NCI-H1436 (cell line): ENCODE results near the gene TMCC2.
A peak's percentile ranks its signal among the peaks of the same experiment; 100 is the strongest.
"Not testable (repeated sequence)": the region's sequence is repeated elsewhere in the genome, so short reads cannot be mapped to it uniquely, and the experiment has no call there.

Source experiments
- DNase-seq: peaks from one replicate; lab custom pipeline; 2025; lab: John Stamatoyannopoulos, UW

Gene TMCC2

GRCh38 chr1:205227584-205228013 lies at the start of gene TMCC2:
TMCC2 (plus strand) TSS chr1:205227946; CDS start chr1:205228565, 619 bp downstream.
- peak; percentile 98 for DNase-seq

- DNase-seq: no peak
Observed at GRCh38 chr1:205179842-205180241, 47.9 kb upstream of the TMCC2 start.

GRCh38 chr1:205180331-205180730 lies 47.4 kb upstream of the TMCC2 start:
- DNase-seq: not testable (repeated sequence)

GRCh38 chr1:205182930-205183329 lies 44.8 kb upstream of the TMCC2 start:
- DNase-seq: no peak

- no peak for DNase-seq
Observed at GRCh38 chr1:205183676-205184335, 43.9 kb upstream of the TMCC2 start.

GRCh38 chr1:205186191-205186590 lies 41.6 kb upstream of the TMCC2 start:
- no peak for DNase-seq

GRCh38 chr1:205187420-205187819 lies 40.3 kb upstream of the TMCC2 start:
- DNase-seq: no peak

GRCh38 chr1:205188098-205188497 lies 39.6 kb upstream of the TMCC2 start:
- DNase-seq: no peak

GRCh38 chr1:205188596-205188995 lies 39.1 kb upstream of the TMCC2 start:
- DNase-seq: no peak

GRCh38 chr1:205189131-205189530 lies 38.6 kb upstream of the TMCC2 start:
- DNase-seq: no peak

GRCh38 chr1:205190845-205191577 lies 36.7 kb upstream of the TMCC2 start:
- no peak for DNase-seq

- DNase-seq: no peak
Observed at GRCh38 chr1:205191622-205192021, 36.1 kb upstream of the TMCC2 start.

- no peak for DNase-seq
Observed at GRCh38 chr1:205192287-205192686, 35.5 kb upstream of the TMCC2 start.

GRCh38 chr1:205199090-205199930 lies 28.4 kb upstream of the TMCC2 start:
- no peak for DNase-seq

GRCh38 chr1:205199931-205200299 lies 27.8 kb upstream of the TMCC2 start:
- no peak for DNase-seq

GRCh38 chr1:205204552-205204951 lies 23.2 kb upstream of the TMCC2 start:
- DNase-seq: no peak

GRCh38 chr1:205205055-205205454 lies 22.7 kb upstream of the TMCC2 start:
- no peak for DNase-seq

- no peak for DNase-seq
Observed at GRCh38 chr1:205208811-205209210, 18.9 kb upstream of the TMCC2 start.

GRCh38 chr1:205210756-205211168 lies 17.0 kb upstream of the TMCC2 start:
- DNase-seq: no peak

- DNase-seq: peak; percentile 97
Observed at GRCh38 chr1:205211169-205211838, 16.4 kb upstream of the TMCC2 start, which contains the start of gene DSTYK. DSTYK (minus strand) TSS chr1:205211702; CDS start chr1:205211535, 167 bp downstream.

- no peak for DNase-seq
Observed at GRCh38 chr1:205211839-205212536, 15.8 kb upstream of the TMCC2 start.
